ENCODE results near the gene ZNF662.

Gene ZNF662

GRCh38 chr3:42942693-42943092, 36.8 kb downstream of the ZNF662 start:
- no peak for DNase-seq

- DNase-seq, result no peak
Measured at GRCh38 chr3:42946050-42946449, 40.1 kb downstream of the ZNF662 start.

GRCh38 chr3:42957573-42957972, 51.6 kb downstream of the ZNF662 start:
- no peak for DNase-seq

GRCh38 chr3:42960282-42960681, 54.3 kb downstream of the ZNF662 start:
- DNase-seq, result no peak

GRCh38 chr3:42960786-42961185, 54.8 kb downstream of the ZNF662 start:
- DNase-seq, result no peak

GRCh38 chr3:42961633-42962032, 55.7 kb downstream of the ZNF662 start:
- peak; percentile 74 for DNase-seq

GRCh38 chr3:42963269-42963668, 57.3 kb downstream of the ZNF662 start:
- DNase-seq, result no peak

GRCh38 chr3:42964266-42964665, 58.3 kb downstream of the ZNF662 start:
- DNase-seq, result no peak

All from midbrain (tissue), 1 donor.